GM04504 (cell line): Measurements from ENCODE around the gene SMAD3.

Experiments used
- DNase-seq: peaks from one replicate; pipeline ENCODE4 v3.0.0-alpha.2; 2012; ENCODE audit warnings: low read depth

SMAD3 gene

GRCh38 chr15:67163180-67163579 lies 97.8 kb downstream of the SMAD3 start:
- DNase-seq: no peak

DNA sequence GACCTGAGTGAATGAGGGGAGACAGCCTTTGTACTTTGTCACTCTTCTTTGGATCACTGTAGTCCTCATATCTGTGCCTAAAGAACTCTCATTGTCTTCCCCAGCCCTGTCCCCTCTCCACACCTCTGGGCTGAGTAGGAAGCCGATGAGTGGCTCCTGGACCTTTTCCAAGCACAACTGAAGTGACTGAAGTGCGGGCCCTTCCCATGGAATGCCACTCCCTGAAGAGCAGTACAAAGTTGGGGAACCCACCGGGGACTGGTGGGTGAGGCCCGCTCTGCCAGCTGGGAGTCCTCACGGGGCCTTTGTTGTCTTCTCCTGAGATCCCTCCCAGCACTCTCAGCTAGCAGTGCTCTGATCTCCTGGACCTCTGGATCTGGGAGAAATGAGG lies 99.0 kb downstream of the SMAD3 start:
- DNase-seq: no peak

DNA sequence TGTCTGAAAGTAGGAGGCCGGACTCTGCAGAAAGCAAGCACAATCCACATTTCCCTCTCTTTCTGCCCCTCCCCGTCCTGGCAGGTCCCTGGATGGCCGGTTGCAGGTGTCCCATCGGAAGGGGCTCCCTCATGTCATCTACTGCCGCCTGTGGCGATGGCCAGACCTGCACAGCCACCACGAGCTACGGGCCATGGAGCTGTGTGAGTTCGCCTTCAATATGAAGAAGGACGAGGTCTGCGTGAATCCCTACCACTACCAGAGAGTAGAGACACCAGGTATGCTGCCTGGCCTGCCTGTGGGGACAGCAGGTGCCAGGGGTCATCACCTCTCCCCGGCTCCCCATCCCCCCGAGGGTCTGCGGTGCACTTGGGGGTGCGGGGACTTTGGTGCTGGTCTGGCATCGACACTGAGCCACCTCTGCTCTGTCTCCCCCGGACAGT lies 99.4 kb downstream of the SMAD3 start:
- DNase-seq: no peak

GRCh38 chr15:67165254-67166253 lies 100.2 kb downstream of the SMAD3 start:
- DNase-seq: no peak

DNA sequence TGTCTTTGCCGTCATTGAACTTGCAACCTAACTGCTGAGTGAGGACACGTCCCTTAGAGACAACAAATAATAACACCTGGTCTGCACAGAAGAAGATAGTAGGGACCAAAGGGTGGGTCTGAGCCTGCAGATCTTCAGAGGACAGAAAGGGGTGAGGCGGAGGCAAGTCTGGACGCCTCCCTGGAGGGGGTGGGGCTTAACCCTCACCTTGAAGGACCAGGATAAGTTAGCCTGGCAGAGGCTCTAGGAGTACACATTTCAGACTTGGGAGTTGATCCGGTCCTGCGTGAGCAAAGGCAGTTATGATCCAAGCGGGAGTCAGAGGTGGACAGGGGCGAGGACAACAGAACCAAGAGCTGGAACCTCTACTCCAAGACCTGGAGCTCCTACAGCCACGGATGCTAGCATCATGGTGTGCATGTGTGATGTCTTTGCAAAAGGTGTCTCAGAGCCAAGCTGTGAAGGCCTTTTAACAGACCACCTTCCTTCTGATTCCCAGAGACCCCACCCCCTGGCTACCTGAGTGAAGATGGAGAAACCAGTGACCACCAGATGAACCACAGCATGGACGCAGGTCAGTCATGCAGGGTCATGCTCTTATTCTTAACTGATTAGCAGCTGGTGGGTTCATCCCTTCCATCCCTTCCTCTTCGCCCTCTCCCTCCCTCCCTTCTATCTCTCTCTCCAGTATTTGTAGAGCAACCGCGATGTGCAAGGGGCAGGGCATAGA lies 101.0 kb downstream of the SMAD3 start:
- DNase-seq: no peak

DNA sequence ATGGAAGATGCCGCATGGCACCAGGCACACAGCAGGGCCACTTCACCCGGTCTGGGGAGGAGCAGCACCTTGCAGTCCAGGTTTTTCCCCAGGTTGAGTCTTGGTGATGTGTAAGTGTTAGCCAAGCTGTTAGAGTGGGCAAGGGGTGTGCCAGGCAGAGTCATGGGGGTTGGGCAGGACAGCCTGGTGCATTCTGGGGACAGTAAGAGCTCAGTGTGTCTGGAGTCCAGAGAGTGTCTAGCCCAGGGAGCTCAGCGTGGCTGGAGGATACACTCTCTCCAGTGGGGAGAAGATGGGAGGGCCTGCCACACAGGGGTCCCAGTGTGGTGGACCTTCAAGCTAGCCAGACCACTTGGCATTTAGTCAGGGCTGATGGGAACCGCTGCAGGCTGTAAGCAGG lies 101.7 kb downstream of the SMAD3 start:
- DNase-seq: no peak

GRCh38 chr15:67168694-67169093 lies 103.3 kb downstream of the SMAD3 start:
- DNase-seq: no peak

- no peak for DNase-seq
Observed at GRCh38 chr15:67170143-67170925, 104.9 kb downstream of the SMAD3 start.

DNA sequence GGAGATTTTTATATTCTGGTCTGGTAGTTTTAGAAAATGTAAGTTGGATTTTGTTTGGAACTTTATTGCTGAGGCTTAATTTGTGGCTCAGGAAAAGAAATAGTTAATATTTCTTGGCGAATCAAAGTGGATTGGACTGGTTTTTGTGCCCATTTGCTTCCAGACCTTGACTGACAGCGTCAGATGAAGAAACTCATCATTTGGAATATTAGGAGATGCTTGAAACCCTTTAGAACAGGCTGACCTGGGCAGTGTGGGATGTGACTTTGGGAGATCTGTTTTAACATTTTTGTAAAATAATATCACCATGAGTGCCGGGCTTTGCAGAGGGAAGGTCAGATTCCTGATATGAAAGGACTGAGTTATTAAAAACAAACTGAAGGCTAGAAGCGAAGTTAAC lies 106.1 kb downstream of the SMAD3 start:
- DNase-seq: no peak

- no peak for DNase-seq
Observed at GRCh38 chr15:67172172-67172571, 106.8 kb downstream of the SMAD3 start.

DNA sequence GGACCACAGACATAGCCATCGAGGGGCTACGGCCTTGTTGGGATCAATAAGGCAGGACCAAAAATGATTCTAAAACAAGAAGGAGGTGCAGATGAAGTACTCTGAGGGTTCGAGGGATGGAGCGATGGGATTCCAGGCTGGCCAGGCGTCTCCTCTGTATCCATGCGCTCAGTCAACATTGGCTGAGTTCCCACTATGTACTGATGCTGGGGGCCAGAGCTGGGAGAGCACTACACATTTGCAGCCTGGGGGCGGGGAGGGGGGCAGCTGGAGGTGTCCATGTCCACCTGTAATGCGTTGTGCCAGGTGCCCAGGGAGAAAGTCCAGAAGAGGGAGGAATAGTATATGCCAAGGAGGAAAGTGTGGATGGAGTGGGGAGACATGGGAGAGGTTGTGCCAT lies 107.6 kb downstream of the SMAD3 start:
- DNase-seq: no peak

DNA sequence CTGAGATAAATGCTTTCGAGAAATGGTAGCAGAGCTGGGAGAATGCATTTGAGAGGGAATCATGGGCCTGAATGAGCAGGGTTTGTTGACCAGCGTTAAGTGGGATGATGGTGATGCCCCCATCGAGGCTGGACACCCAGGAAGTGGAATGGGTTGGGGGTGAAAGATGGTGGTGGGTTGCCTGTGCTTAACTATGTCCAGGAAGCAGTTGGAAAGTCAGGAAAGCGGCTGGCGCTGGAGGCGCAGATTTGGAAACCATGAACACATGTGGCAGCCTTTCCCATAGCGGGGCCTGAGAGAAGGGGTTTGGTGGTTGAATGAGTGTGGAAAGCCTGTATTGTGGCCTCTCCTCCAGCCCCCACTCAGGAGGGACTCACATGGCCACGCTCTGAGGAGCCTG lies 108.4 kb downstream of the SMAD3 start:
- DNase-seq: no peak

DNA sequence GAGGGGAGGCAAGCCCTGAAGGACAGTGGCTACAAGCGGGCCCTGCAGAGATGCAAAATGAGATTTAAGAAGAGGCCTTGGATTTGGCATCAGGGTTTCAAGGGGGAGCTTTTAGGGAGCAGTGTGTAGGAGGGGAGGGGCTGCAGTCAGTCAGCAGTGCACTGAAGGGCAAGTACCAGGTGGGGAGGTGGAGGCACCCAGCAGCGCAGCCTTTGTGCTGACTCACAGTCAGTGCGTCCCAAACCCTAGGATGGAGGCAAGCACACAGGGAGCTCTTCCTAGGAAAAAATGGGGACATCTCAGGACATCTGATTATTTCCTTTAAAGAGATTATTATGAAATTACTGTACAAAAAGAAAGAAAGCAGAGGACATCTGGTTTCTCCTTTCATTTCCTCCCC lies 109.0 kb downstream of the SMAD3 start:
- no peak for DNase-seq

- no peak for DNase-seq
Observed at GRCh38 chr15:67174864-67175573, 109.6 kb downstream of the SMAD3 start.

DNA sequence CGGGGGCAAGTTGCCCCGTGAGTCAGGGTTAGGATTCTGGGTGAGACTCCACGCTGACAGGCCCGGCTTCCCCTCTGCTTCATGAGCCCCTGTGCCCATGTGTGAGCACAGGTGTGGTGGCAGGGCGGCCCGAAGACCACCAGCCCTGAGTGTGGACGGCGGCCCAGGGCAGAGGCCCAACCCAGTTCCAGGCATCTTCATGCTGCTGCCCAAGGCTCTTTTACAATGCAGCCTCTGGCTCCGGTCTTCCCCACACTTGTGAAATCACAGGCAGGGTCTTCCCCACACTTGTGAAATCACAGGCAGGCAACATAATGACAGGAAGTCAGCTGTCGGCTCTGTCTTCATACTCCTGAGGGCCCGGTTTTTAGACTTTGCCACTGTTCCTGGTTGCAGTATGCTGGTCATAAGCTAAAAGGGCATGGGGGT lies 110.3 kb downstream of the SMAD3 start:
- peak; percentile 60 for DNase-seq

DNA sequence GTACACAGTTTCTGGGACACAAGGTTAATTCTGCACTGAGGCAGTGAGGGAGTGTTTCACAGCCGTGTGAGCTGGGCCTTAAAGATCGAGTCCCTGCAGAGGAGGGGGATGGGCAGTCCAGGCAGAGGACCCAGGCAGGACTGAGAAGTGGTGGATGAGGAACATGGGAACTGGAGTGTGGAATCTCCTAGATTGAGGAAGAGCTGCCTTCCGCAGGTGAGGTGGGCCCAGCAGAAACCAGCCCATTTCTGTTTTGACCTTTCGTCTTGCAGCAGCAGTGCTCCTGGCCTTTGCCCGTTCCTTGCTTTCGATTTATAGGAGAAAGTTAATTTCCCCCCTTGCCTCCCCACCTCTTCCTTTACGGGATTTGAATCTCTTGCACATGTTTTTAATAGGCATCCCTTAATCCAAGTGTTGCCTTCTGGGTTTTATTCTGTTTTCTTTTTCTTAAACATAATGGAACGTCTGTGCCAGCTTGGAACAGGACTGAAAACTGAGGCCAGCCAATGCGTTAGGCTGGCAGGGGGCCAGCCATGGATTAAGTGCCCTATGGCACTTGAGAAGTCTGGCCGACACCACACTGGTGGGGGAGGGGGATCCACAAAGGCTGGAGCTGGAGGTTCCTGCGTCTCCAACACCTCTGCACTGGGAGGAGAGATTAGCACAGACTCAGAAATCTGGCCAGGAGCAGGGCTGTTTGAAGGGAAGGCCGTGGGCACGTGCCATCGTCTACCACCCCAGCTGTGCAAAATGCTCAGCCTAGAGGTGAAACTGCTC lies 111.0 kb downstream of the SMAD3 start:
- no peak for DNase-seq

DNA sequence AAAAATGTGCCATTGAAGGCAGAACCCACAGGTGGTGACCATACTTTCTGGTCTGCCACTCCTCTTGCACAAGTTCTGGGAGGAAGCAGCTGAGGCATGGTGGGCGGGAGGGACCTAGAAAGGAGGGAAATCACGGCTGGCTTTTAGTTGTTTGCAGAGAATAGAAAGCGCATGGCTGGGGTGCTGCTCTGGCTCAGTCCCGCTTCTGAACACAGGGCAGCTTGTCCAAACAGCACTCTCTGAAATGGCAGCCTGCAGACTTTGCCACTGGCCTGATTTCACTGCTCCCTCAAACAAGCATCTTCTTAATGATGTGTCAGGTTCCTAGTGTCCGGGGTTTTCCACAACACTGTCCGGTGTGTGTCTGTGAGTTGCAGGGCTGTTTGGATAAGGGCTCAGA lies 112.3 kb downstream of the SMAD3 start:
- no peak for DNase-seq

DNA sequence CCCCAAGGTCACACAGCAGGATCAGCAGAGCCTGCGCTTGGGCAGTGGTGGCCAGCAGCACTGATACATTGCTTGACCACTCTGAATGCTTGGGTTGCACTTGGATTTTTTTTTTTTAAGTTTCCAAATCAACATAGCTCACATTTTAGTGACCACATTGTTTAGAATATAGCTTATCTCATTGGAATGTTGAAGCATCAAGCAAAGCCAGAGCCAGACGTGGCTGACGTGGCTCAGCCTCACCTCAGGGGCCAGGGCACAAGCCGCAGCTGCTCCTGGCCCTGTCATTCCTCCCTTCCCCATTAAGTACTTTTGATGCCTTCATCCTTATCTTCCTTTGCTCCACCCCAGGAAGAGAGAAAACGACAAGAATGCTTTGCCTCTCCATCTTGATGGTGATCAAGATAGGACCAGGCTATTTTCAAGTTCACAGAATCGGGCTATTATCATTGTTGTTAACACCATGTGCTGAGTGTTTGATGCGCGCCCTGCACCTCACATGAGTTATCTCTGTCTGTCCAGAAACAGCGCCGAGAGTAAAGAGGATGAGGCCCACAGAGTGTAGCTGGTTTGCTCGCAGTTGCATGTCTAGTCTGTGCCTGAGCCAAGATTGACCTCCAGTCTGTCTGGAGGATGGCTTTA lies 113.3 kb downstream of the SMAD3 start:
- DNase-seq: peak; percentile 91

GRCh38 chr15:67179411-67179995 lies 114.1 kb downstream of the SMAD3 start:
- DNase-seq: no peak

- DNase-seq: no peak
Observed at GRCh38 chr15:67180035-67180434, 114.6 kb downstream of the SMAD3 start.
